K562 (cell line): Measurements from ENCODE around the gene ATP9B. TPM values are rescaled to one million over a fixed set of nuclear protein-coding genes. Genes with fewer than 3 reads are reported as not detected.
A peak's percentile ranks its signal among the peaks of the same experiment; 100 is the strongest.

Experiments used
- ATAC-seq: fragments of 200-7000 bp; cut with Tn5 transposase; 3 replicates; pipeline ENCODE4 v1.9.1; 2020; ENCODE audit warnings: moderate library complexity
- BruUV-seq: library from RNA; stranded (reverse); fragments of 400-500 nt; replicated peaks from 2 replicates; lab custom pipeline; 2021; lab: Mats Ljungman, UMichigan
- CTCF ChIA-PET: fragments of 300-600 bp; formaldehyde crosslinking; extraction: SDS; loops from one replicate; lab custom pipeline; 2021; ENCODE audit warnings: low intra/inter-chr PET ratio; lab: Yijun Ruan, JAX
- POLR2A ChIA-PET: fragments of 300-600, 350-650 bp; sonication (Branson Sonifier 250); formaldehyde crosslinking; extraction: SDS; loops from one replicate; lab custom pipeline; 2021; ENCODE audit warnings: antibody characterized with exemption, inconsistent platforms; lab: Yijun Ruan, JAX
- DNase-seq, 4 experiments: peaks; one replicate each; pipeline versions ENCODE4 v3.0.0 to v3.0.0-alpha.2; 2011 to 2018; ENCODE audit warnings: low spot score in 3 of 4, mixed read lengths in 3 of 4; ENCODE audit errors: extremely low read depth in 1 of 4
- FAIRE-seq: peaks from 2 replicates; lab custom pipeline; 2011; peaks lifted over from hg19 to GRCh38; lab: Jason Lieb, UNC
- H2AFZ ChIP-seq: 2 replicates; pipeline ENCODE4 v1.6.0; 2011; ENCODE audit warnings: low read depth, low read length, control low read depth, inconsistent platforms
- H3K27ac ChIP-seq: fragments of 200-600 bp; 3 replicates; pipeline ENCODE4 v1.8.0; 2011; ENCODE audit warnings: low read depth, mild to moderate bottlenecking, control low read depth, inconsistent platforms, low read length, moderate library complexity, mixed read lengths; ENCODE audit errors: extremely low read depth
- H3K27me3 ChIP-seq, 2 experiments: fragments of 300-600 bp in 1 of 2; 2 replicates in 1 of 2; 3 replicates in 1 of 2; pipeline versions ENCODE4 v1.6.0 to v1.8.0; 2011; ENCODE audit warnings: inconsistent platforms in 2 of 2, low read length in 2 of 2, mild to moderate bottlenecking in 1 of 2, mixed read lengths in 1 of 2, moderate library complexity in 1 of 2; ENCODE audit not compliant: control insufficient read depth in 2 of 2, insufficient read depth in 2 of 2
- H3K36me3 ChIP-seq: fragments of 300-600 bp; 3 replicates; pipeline ENCODE4 v1.8.0; 2011; ENCODE audit warnings: mild to moderate bottlenecking, low read length, inconsistent platforms; ENCODE audit not compliant: control insufficient read depth, insufficient read depth
- H3K4me1 ChIP-seq, 2 experiments: fragments of 200-600 bp in 1 of 2; replicated peaks in 1 of 2; 2 replicates in 1 of 2; 3 replicates in 1 of 2; pipeline versions ENCODE4 v1.5.1 to v1.8.0; 2011; ENCODE audit warnings: inconsistent platforms in 2 of 2, low read length in 2 of 2, mild to moderate bottlenecking in 1 of 2, mixed read lengths in 1 of 2, moderate library complexity in 1 of 2; ENCODE audit not compliant: control insufficient read depth in 2 of 2, insufficient read depth in 2 of 2
- H3K4me2 ChIP-seq: 2 replicates; pipeline ENCODE4 v1.6.1; 2011; ENCODE audit warnings: low read length, control low read depth, inconsistent platforms, mixed read lengths; ENCODE audit not compliant: insufficient read depth
- H3K4me3 ChIP-seq: fragments of 200-600 bp; sonication (generic), shearing (Covaris generic); 2 replicates; pipeline ENCODE4 v1.5.1; 2016; ENCODE audit warnings: control low read depth, inconsistent platforms
- H3K79me2 ChIP-seq: fragments of 200-600 bp; 3 replicates; pipeline ENCODE4 v1.8.0; 2011; ENCODE audit warnings: low read length, inconsistent platforms; ENCODE audit not compliant: control insufficient read depth, insufficient read depth
- H3K9ac ChIP-seq, 2 experiments: 2 replicates each; pipeline versions ENCODE4 v1.6.0 to v1.6.1; 2011; ENCODE audit warnings: low read depth in 2 of 2, low read length in 2 of 2, control low read depth in 1 of 2, inconsistent platforms in 1 of 2, mild to moderate bottlenecking in 1 of 2, mixed read lengths in 1 of 2; ENCODE audit not compliant: insufficient read depth in 1 of 2
- H3K9me1 ChIP-seq: one replicate; pipeline ENCODE4 v1.6.0; 2011; ENCODE audit warnings: inconsistent platforms, mild to moderate bottlenecking, low read length, moderate library complexity; ENCODE audit not compliant: control insufficient read depth, insufficient read depth
- H3K9me3 ChIP-seq: replicated peaks from 2 replicates; pipeline ENCODE4 v1.5.1; 2011; ENCODE audit warnings: low read depth, low read length, inconsistent platforms; ENCODE audit not compliant: control insufficient read depth, insufficient read depth
- H4K20me1 ChIP-seq: replicated peaks from 2 replicates; pipeline ENCODE4 v1.6.1; 2011; ENCODE audit warnings: low read length, inconsistent platforms, mixed read lengths; ENCODE audit not compliant: control insufficient read depth, insufficient read depth
- GABPA ChIP-seq: fragments of 200-800 bp; sonication (Bioruptor generic); conservative IDR thresholded peaks from 2 replicates; pipeline ENCODE4 v1.6.1; 2016; ENCODE audit warnings: low read depth, missing genetic modification characterization, missing compliant biosample characterization
- HES1 ChIP-seq: fragments of 450-650 bp; IDR thresholded peaks from 2 replicates; pipeline ENCODE4 v1.6.1; 2016; ENCODE audit warnings: low read depth, mild to moderate bottlenecking, moderate library complexity
- JUN ChIP-seq, 2 experiments: sonication (generic) in 1 of 2; formaldehyde crosslinking in 1 of 2; IDR thresholded peaks; 2 replicates each; pipeline versions ENCODE4 v1.6.1 to v1.8.0; 2012 to 2022; ENCODE audit warnings: borderline replicate concordance in 2 of 2, mild to moderate bottlenecking in 2 of 2, improper control_type of control experiment in 1 of 2, low read depth in 1 of 2, low read length in 1 of 2, missing genetic modification reagents in 1 of 2
- MLLT1 ChIP-seq, 2 experiments: fragments of 450-650 bp; IDR thresholded peaks; 2 replicates each; pipeline ENCODE4 v1.6.1; 2016
- POLR2AphosphoS5 ChIP-seq: IDR thresholded peaks from 2 replicates; pipeline ENCODE4 v1.6.1; 2011; ENCODE audit warnings: mild to moderate bottlenecking, low read depth, low read length, moderate library complexity; ENCODE audit not compliant: control insufficient read depth, insufficient read depth
- POU5F1 ChIP-seq: fragments of 150-350 bp; IDR thresholded peaks from 2 replicates; pipeline ENCODE4 v1.6.1; 2014; ENCODE audit warnings: borderline replicate concordance, low read length, low read depth, mild to moderate bottlenecking; ENCODE audit not compliant: partially characterized antibody
- ZBTB40 ChIP-seq, 2 experiments: fragments of 450-650 bp in 1 of 2; sonication (generic) in 1 of 2; formaldehyde crosslinking in 1 of 2; IDR thresholded peaks; 2 replicates each; pipeline versions ENCODE4 v1.7.1 to v1.9.0; 2016 to 2022; ENCODE audit warnings: inconsistent platforms in 1 of 2, mild to moderate bottlenecking in 1 of 2, missing genetic modification reagents in 1 of 2
- WGBS: fragments of 100-300 bp; shearing (Covaris generic); methylation state at CpG from one replicate; pipeline ENCODE4 v1.1.6; 2016; ENCODE audit warnings: low coverage, mixed read lengths; ENCODE audit not compliant: insufficient coverage; ENCODE audit errors: missing lambda C conversion rate; 5-methylcytosine and 5-hydroxymethylcytosine counted together
- in situ Hi-C: fragments of 300-500 bp; cut with MboI; formaldehyde crosslinking; loops from 4 replicates; pipeline ENCODE4 v1.15.0; 2018; ENCODE audit warnings: inconsistent platforms, mixed read lengths
- intact Hi-C: fragments of 100-400 bp; cut with micrococcal nuclease; formaldehyde crosslinking; loops from 2 replicates; pipeline ENCODE4 v1.14.2; 2022
- polyA plus RNA-seq, 8 experiments: library from polyadenylated mRNA; depleted of rRNA in 4 of 8; stranded (reverse) in 5 of 8; unstranded in 3 of 8; fragments of >200 nt; fragmentation: Nextera tagmentation in 2 of 8; fragmentation: Illumina TruSeq in 1 of 8; extraction: Ambion mirVana in 2 of 8; extraction: Trizol in 1 of 8; gene quantifications; 2 replicates each; pipeline versions ENCODE4 v1.2.1 to v1.2.3, GENCODE V29; 2011 to 2014; ENCODE audit warnings: inconsistent platforms in 1 of 8, missing spikeins in 1 of 8
- total RNA-seq, 7 experiments: library from RNA; depleted of rRNA in 6 of 7; stranded (reverse); fragments of >200 nt in 6 of 7; fragmentation: Illumina TruSeq in 2 of 7; extraction: Trizol in 2 of 7; gene quantifications; 2 replicates each; pipeline versions ENCODE4 v1.2.1 to v1.2.3, GENCODE V29; 2011 to 2021; ENCODE audit warnings: low replicate concordance in 1 of 7

Gene ATP9B
- total and polyA plus RNA-seq, 9 of the 15 experiments (the other 6 are each of a cell fraction or from before 2014, with no cell fraction given) = 0.66 to 13.2 (median 7.9) TPM

- Histone ChIP-seq H3K4me3 (no peak overlapping the region), H3K9ac (no peak overlapping the region), H4K20me1 (no peaks in the 10 kb centered on the region), H3K9me3 (no peaks in the 10 kb centered on the region), H3K9me1 (no peaks in the 10 kb centered on the region), H3K4me1 (peaks cover 0 to 3% of the 10 kb centered on the region in 2 experiments; a peak in 1 of 5 replicates), H3K79me2 (no peaks in the 10 kb centered on the region), H3K27me3 (no peaks in the 10 kb centered on the region), H3K4me2 (no peak overlapping the region), H3K36me3 (no peaks in the 10 kb centered on the region; the same call in 2 of the 3 replicates), H2AFZ (no peak overlapping the region), H3K27ac (no peak overlapping the region)
- no TSS peak for BruUV-seq
- intact Hi-C loops (no loop called here), in situ Hi-C loops (no loop called here)
- ChIA-PET CTCF (no interaction called here), POLR2A (no interaction called here)
- FAIRE-seq (no peak), DNase-seq (no peak), ATAC-seq (no peak)
- WGBS = 88% methylated on average over 19 of the region's 19 CpGs
- TF ChIP-seq JUN (IDR thresholded peaks at IDR 0.05; ENCODE audit: borderline replicate concordance, low read depth, low read length) = no peak
- TF ChIP-seq JUN (CRISPR knock-in tag; IDR thresholded peaks at IDR 0.05; ENCODE audit: borderline replicate concordance) = no peak
- TF ChIP-seq POU5F1 = no peak
- 0 out of 2 replicates have a peak, but pooled peaks have one; percentile 13 for TF ChIP-seq GABPA
- no peak for TF ChIP-seq HES1
- no peak for TF ChIP-seq MLLT1 (IDR thresholded peaks at IDR 0.05)
- TF ChIP-seq ZBTB40 (IDR thresholded peaks at IDR 0.05) = 0 out of 2 replicates have a peak, but pooled peaks have one; percentile 28
- no peak for TF ChIP-seq ZBTB40 (CRISPR knock-in tag; IDR thresholded peaks at IDR 0.05)
- TF ChIP-seq POLR2AphosphoS5 = no peak
These were observed 270.1 kb downstream of the ATP9B start for GRCh38 chr18:79339094-79339908.
